ENCODE data around the gene GPN1. TPM values are rescaled to one million over a fixed set of nuclear protein-coding genes. Genes with fewer than 3 reads are reported as not detected.
"Not testable (repeated sequence)": the region's sequence is repeated elsewhere in the genome, so short reads cannot be mapped to it uniquely, and the experiment has no call there.

GPN1 gene
- total RNA-seq, 4 donors from 2014 or later, result 21.0 to 30.5 (median 24.2) TPM

DNA sequence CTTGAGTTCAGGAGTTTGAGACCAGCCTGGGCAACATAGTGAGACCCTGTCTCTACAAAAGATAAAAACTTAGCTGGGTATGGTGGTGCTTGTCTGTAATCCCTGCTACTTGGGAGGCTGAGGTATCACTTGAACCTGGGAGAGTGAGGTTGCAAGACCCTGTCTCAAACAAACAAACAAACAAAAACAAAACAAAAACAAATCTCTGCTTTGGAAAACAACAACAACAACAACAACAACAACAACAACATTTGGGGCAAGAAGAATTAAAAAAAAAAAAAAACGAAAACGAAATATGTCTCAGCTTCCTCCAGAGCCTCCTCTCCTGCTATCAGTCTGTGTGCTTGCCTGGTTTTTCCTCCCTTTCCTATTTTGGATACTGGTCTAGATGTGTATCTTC, 51.7 kb downstream of the GPN1 start:
- no peak for TF ChIP-seq POLR2AphosphoS5 (IDR thresholded peaks at IDR 0.05)
- TF ChIP-seq, protein P1, sequence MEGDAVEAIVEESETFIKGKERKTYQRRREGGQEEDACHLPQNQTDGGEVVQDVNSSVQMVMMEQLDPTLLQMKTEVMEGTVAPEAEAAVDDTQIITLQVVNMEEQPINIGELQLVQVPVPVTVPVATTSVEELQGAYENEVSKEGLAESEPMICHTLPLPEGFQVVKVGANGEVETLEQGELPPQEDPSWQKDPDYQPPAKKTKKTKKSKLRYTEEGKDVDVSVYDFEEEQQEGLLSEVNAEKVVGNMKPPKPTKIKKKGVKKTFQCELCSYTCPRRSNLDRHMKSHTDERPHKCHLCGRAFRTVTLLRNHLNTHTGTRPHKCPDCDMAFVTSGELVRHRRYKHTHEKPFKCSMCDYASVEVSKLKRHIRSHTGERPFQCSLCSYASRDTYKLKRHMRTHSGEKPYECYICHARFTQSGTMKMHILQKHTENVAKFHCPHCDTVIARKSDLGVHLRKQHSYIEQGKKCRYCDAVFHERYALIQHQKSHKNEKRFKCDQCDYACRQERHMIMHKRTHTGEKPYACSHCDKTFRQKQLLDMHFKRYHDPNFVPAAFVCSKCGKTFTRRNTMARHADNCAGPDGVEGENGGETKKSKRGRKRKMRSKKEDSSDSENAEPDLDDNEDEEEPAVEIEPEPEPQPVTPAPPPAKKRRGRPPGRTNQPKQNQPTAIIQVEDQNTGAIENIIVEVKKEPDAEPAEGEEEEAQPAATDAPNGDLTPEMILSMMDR (IDR thresholded peaks at IDR 0.05), result no peak
- TF ChIP-seq POLR2A (IDR thresholded peaks at IDR 0.05), result no peak
- TF ChIP-seq EP300 (IDR thresholded peaks at IDR 0.05), result no peak
- H3K36me3 ChIP-seq, result peaks cover 75% of the 10 kb centered on the region

DNA sequence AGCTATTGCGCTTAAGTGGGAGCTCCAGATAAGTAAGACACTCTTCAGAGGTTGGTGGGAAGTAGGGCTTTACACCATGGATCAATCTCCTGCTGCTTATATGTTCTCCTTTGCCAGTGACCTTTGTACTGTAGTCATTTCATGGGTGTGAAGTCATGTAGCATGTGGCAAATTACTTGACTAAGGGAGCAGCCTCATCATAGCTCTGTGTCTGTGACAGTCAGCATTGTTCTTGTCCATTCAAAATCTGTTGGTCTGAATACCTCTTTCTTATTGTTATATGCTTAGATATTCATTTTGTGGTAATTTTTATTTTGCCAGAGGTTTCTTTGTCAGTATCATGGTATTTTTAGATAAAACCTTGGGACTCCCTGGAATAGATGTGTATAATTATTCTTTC, 53.0 kb downstream of the GPN1 start:
- peak overlapping the region; percentile 68 for H3K27ac ChIP-seq
- H3K9me3 ChIP-seq, result no peaks in the 10 kb centered on the region
- no peaks in the 10 kb centered on the region for H3K27me3 ChIP-seq
- 94% methylated on average over 1 of the region's 1 CpG for WGBS
- peaks cover 74% of the 10 kb centered on the region for H3K36me3 ChIP-seq
- no peak overlapping the region for H3K4me3 ChIP-seq
- TF ChIP-seq, protein P1 (IDR thresholded peaks at IDR 0.05), result no peak
- TF ChIP-seq EP300 (IDR thresholded peaks at IDR 0.05) (no peak), POLR2A (IDR thresholded peaks at IDR 0.05) (no peak), POLR2AphosphoS5 (IDR thresholded peaks at IDR 0.05) (no peak)
- peaks cover 18% of the 10 kb centered on the region for H3K4me1 ChIP-seq
- DNase-seq (ENCODE audit: low spot score in 2 of 2), result no peak

More for the DNA sequence above, 51.7 kb downstream of the GPN1 start:
- Histone ChIP-seq H3K4me1 (peaks cover 18% of the 10 kb centered on the region), H3K27ac (no peak overlapping the region), H3K27me3 (no peaks in the 10 kb centered on the region), H3K4me3 (no peak overlapping the region), H3K9me3 (no peaks in the 10 kb centered on the region)
- no peak for DNase-seq (ENCODE audit: low spot score in 2 of 2)
- WGBS, result 93% methylated on average over 2 of the region's 2 CpGs

DNA sequence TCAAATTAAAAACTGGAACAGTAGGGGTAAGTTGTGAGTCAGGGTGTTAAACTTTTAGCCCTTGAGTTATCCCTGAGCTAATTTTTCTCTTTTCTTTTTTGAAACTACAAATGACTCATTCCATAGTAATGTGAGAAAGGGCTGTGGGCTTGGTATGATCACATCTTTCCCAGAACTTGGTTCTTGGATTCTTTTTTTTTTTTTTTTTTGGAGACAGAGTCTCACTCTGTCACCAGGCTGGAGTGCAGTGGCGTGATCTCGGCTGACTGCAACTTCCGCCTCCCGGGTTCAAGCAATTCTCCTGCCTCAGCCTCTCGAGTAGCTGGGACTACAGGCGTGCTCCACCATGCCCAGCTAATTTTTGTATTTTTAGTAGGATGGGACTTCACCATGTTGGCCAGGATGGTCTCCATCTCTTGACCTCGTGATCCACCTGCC, 53.5 kb downstream of the GPN1 start:
- H3K27me3 ChIP-seq; DNase-seq (ENCODE audit: low spot score in 2 of 2); H3K9me3 ChIP-seq; H3K4me3 ChIP-seq: not testable (repeated sequence)
- H3K4me1 ChIP-seq, result peaks cover 18% of the 10 kb centered on the region
- WGBS, result 76% methylated on average over 7 of the region's 7 CpGs
- H3K36me3 ChIP-seq, result peaks cover 74% of the 10 kb centered on the region
- H3K27ac ChIP-seq, result peak overlapping the region; percentile 68

DNA sequence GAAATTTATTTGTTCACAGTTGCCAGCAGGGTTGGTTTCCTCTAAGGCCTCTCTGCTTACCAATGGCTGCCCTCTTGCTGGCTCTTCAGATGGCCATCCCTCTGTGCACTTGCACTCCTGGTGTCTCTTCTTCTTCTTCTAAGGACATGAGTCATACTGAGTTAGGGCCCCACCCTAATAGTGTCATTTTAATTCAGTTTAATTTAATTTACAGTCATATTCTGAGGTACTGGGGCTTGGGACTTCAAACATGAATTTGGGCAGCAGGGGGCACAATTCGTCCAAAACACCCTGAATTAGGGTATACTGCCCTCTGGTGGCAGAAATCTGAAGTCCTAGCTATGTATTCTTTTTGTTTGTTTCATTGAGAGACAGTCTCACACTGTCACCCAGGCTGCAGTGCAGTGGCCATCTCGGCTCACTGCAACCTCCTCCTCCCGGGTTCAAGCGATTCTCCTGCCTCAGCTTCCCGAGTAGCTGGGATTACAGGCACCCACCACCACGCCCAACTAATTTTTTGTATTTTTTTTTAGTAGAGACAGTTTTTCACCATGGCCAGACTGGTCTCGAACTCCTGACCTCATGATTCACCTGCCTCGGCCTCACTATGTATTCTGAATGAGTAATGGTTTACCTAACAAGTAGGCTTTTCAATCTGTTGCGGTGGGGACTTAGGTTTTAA, 54.7 kb downstream of the GPN1 start:
- Histone ChIP-seq H3K9me3 (no peaks in the 10 kb centered on the region), H3K27me3 (no peaks in the 10 kb centered on the region), H3K36me3 (peaks cover 69% of the 10 kb centered on the region), H3K4me1 (peaks cover 18% of the 10 kb centered on the region), H3K27ac (peak overlapping the region; percentile 68), H3K4me3 (no peak overlapping the region)
- 37% methylated on average over 9 of the region's 9 CpGs for WGBS
- TF ChIP-seq, protein P1 (IDR thresholded peaks at IDR 0.05), result peak; percentile 88 to 97
- TF ChIP-seq POLR2A (IDR thresholded peaks at IDR 0.05), result no peak
- peak in 1 of 2 donors; percentile 76 for DNase-seq (ENCODE audit: low spot score in 2 of 2)

DNA sequence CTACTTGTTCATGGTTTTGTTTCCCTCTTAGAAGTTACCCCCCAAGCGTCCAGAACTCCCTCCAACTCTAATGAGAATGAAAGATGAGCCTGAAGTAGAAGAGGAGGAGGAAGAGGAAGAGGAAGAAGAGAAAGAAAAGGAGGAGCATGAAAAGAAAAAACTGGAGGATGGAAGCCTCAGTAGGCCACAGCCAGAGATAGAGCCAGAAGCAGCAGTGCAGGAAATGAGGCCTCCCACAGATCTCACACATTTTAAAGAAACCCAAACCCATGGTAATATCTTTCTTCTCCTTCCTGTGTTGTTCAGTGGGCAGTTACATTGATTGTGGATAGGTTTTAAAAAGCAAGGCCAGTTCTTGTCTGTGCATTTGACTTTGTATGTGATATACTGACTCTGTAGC, 56.2 kb downstream of the GPN1 start:
- not testable (repeated sequence) for H3K27me3 ChIP-seq; H3K4me3 ChIP-seq; H3K27ac ChIP-seq; H3K9me3 ChIP-seq; DNase-seq (ENCODE audit: low spot score in 2 of 2)
- 76% methylated on average over 1 of the region's 1 CpG for WGBS
- peaks cover 66% of the 10 kb centered on the region for H3K36me3 ChIP-seq
- H3K4me1 ChIP-seq, result peaks cover 22% of the 10 kb centered on the region

DNA sequence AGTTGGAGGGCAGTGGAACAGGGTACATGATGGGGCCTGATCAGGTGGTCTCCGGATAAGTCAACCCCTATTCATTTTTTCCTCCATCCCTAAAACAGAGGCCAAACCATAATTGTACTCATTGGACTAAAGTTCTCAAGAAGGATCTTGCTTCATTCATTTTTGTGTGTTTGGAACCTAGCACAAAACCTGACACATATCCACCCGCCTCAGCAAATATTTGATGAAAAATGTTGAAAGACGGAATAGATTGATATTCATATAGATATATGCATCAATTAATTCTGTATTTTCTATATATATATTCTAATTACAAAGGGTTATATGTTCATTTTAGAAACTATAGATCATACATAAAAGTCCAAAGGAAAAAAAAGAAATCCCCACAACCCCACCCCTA, 56.7 kb downstream of the GPN1 start:
- DNase-seq (ENCODE audit: low spot score in 2 of 2), result no peak
- WGBS, result 98% methylated on average over 3 of the region's 3 CpGs
- no peaks in the 10 kb centered on the region for H3K27me3 ChIP-seq
- no peak overlapping the region for H3K27ac ChIP-seq
- H3K4me1 ChIP-seq, result peaks cover 22% of the 10 kb centered on the region
- H3K9me3 ChIP-seq, result no peaks in the 10 kb centered on the region
- peaks cover 62% of the 10 kb centered on the region for H3K36me3 ChIP-seq
- no peak overlapping the region for H3K4me3 ChIP-seq
- TF ChIP-seq POLR2AphosphoS5 (IDR thresholded peaks at IDR 0.05) (no peak), POLR2A (IDR thresholded peaks at IDR 0.05) (no peak), EP300 (IDR thresholded peaks at IDR 0.05) (no peak)
- TF ChIP-seq, protein P1 (IDR thresholded peaks at IDR 0.05), result no peak
